GF-D8 (cell line): ENCODE measurements around the gene QKI.

Experiments used
- DNase-seq: peaks from one replicate; lab custom pipeline; 2025; lab: John Stamatoyannopoulos, UW

Gene QKI

GRCh38 chr6:163532526-163533078 lies 118.1 kb downstream of the QKI start:
- DNase-seq: no peak

GRCh38 chr6:163533443-163533842 lies 118.9 kb downstream of the QKI start:
- DNase-seq: no peak

DNA sequence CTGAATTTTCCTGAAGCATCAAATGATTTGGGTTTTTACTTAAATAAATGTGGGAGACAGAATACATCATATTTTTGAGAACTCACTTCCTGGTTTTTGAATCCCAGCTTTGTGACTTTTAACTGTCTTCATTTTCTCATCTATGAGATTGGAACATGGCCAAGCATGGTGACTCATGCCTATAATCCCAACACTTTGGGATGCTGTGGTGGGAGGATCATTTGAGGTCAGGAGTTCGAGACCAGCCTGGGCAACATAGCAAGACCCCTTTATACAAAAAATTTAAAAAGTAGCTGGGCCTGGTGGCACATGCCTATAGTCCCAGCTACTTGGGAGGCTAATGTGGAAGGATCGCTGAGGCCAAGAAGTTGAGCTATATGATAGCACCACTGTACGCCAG lies 122.3 kb downstream of the QKI start:
- no peak for DNase-seq

- DNase-seq: no peak
Observed at GRCh38 chr6:163538331-163538730, 123.8 kb downstream of the QKI start.

DNA sequence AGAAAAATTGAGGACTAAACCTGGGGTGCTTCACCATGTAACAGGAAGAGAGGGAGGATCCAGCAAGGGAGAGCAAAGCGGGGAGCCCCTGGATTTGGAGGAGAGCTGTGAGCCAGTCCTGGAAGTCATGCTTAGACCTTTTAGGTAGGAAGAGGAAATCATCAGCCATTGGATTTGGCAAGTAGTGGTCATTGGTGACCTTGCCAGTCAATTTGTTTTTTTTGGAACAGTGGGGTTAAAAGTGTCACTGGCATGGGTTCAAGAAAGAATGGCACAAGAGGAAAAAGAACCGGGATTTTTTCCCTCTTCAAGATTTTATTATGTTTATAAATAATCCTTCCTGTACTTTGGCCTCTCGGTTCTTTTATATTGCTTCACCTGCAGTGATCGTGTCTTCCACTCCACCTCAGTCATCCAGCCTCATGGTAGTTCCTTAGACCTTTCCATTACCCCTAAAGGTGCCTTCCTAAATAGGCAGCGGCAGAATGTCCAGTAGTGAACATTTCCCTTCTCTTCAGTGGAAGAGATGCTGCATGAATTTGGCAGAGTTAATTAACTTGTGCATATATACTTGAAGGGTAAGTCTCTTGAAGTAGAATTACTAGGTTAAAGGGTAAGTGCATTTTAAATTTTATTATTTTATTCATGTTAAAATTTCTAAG lies 124.7 kb downstream of the QKI start:
- no peak for DNase-seq

DNA sequence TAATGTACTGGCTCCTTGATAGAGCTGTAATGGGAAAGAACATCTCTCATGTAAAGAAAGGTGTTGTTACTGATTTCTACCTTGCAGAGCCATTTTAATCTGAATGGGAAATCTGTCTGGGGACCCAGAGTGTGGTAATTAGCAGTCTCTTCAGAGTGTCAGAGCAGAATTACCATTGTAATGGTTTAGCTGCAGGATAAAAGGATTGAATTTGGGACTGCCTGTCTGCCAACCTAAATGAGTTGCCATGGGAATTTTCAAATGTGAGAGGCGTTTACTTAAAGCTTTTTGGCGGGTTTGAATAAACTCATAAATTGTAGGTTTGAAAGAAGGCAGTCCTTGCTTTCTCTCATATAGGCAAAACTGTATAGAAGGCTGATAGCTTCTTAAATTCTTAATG lies 128.8 kb downstream of the QKI start:
- DNase-seq: no peak

DNA sequence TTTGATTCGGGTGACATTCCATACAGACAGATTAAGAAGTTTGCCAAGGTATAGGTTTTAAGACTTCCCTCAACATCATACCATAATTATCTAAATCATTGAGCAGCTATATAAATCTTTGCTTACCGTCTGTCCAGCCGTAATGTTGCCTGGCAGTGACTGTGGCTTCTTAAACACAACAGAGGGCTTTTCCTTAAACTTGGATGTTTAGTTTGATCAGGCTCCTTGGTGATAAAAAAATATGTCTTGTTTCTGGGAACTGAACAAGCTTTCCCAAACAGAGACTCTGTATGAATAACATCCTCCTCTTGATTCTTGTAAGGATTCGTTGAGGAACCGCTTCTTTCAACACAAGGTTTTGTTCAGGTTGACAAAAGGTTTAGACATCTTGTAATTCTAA lies 130.9 kb downstream of the QKI start:
- DNase-seq: no peak

DNA sequence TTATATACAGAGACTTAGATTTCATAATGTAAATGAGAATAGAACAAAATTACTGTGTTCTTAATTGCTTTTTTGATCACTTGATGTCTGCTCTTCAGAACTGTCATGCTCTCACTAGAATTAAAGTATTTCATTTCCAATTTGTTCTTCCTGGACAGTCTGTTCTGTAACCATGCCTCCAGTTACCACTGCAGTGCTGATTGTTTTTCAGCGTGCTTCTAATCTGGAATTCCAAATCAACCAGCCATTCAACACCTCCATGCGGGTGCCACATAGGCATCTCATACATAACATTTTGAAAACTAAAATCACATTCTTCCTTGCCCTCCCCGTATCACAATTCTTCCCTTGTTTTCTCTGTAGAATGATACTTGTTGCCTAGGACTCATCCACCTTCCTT lies 132.8 kb downstream of the QKI start:
- no peak for DNase-seq

- no peak for DNase-seq
Observed at GRCh38 chr6:163548624-163549023, 134.1 kb downstream of the QKI start.

DNA sequence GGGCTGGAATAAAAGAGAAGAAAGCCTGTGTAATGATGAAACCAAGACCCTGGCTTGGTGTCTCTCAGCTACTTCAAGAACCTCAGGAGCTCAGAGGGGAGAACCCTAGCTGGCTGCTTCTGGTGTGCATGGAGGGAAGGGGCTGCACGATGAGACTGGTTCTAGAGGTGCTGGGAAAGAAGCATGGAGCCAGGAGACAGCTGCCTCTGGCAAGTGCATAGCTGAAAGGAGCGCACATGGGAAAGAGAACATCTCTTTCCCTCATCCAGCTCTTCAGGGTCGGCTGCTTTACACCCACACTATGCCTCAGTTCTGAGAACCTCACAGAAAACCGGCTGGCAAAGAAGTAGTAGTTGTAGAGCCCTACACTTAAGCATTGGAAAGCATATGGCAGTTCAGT lies 139.5 kb downstream of the QKI start:
- no peak for DNase-seq

- DNase-seq: peak; percentile 29
Observed at GRCh38 chr6:163554663-163555062, 140.1 kb downstream of the QKI start.

DNA sequence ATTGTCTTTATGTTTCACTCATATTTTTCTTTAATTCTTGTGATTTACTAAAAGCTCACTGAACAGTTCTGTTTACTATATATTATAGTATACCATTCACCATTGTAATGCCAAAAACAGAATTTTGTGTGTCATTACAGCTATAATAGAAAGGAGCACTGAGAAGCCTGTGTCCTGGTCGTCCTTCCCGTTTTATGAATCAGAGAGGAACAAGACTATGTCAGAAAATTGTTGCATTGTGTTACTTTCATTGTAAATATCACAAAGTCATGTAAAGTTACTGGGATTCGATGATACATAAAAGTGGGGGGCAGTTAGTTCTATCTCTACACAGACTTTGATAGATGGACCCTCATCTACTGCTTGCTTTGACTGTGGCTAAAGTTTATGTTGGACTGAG lies 145.1 kb downstream of the QKI start:
- DNase-seq: no peak

GRCh38 chr6:163563318-163563717 lies 148.8 kb downstream of the QKI start:
- no peak for DNase-seq

GRCh38 chr6:163564534-163564933 lies 150.0 kb downstream of the QKI start:
- no peak for DNase-seq

GRCh38 chr6:163565140-163565539 lies 150.6 kb downstream of the QKI start:
- DNase-seq: no peak

DNA sequence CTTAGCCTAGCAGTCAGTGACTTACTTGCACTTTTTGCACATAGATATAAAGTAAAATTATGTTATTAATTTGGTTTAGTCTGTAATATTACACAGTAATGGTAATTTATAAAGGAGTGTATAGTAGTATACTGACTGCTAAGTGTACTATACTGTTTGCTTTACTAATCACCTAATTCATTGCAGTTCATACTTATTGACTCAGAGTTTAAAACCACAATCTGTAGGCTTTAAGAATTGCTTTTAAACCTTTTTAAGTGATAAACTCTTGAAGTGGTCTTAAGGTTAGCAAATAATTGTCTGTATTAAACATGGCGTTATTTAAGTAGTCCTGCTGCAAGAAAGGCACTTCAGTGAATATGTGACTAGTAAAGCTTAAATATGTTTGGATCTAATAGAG lies 151.5 kb downstream of the QKI start:
- DNase-seq: no peak

GRCh38 chr6:163568275-163568674 lies 153.8 kb downstream of the QKI start:
- DNase-seq: no peak

DNA sequence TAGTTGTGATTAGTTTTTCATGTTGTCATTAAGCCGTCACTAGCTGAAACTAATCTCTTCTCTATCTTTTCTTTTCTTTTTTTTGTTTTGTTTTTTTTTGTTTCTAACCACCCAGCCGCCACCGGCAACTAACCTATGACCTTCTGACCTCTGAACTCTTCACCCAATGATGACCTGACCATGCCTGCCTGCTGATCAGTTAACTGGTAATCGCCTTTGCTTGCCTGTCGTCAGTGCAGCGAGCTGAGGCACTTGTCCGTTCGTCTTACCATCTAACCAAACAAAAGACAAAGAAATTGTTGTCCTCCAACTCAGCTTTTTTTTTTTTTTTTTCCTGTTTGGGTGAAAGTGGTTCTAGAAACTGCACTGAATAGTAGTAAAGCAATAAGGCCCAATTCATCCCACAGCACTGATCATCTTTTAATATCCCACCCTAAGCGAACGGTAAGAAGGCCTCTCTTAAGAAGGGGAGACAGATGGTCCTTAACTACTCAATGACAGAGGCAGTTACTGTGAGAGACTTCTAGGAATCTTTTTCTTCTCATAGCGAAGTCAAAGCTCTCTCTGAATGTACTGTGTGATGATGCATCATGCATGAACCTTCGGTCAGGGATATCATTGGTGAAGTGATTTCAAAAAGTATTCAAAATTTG lies 156.2 kb downstream of the QKI start:
- DNase-seq: no peak

DNA sequence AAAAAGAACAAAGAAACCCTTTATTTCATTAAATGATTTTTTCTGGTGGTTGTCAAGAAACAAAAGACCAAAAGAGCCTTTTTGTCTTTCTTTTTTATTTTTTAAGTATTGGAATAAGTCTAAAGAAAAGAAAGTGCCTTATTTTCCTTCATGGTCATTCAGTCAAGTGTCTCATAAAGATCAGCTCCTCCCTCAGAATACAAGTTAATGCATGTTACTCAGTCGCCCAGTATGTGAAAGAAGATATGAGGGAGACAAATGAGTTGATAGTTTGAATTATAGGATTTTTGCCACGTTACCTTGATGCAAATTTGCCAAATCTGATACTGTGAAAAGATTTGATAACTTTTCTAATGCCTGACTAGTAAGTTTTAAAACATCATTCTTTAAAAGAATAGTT lies 157.2 kb downstream of the QKI start:
- DNase-seq: no peak

DNA sequence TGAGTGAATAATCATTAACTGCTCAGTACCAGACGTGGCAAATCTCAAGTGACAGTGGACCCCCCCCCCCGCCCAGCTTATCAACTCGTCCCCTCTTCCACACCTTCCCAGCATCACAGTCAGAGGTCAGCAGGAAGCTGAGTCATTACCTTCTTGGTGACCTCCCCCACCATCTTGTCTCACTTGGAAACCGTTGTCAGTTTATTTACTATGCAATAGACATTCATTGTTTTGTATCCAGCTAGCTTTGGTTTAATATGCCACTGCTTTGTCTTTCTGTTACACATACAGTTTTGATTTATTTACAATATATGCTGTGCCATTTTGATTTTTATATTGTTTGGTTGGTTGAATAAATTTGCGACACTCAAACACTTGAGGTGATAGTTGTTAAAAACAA lies 158.1 kb downstream of the QKI start:
- no peak for DNase-seq

GRCh38 chr6:163573503-163574179 lies 159.1 kb downstream of the QKI start:
- no peak for DNase-seq

DNA sequence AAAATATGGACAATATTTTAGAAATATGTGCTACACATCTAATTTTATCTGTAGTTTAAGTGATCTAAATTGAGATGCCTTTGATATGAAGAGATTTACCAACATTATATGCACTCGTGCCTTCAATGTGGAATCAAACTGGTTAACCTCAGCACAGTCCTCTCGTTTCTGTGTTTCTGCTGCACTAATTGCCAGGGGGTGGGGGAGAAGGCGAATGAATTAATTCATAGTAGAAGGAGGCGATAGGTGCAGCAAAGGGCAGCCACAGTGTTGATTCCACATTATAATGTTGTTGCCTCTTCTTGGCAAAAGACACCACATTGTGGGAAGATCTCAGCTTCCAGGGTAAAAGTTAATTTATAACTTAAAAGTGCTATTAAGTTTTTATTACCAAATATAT lies 161.6 kb downstream of the QKI start:
- no peak for DNase-seq

DNA sequence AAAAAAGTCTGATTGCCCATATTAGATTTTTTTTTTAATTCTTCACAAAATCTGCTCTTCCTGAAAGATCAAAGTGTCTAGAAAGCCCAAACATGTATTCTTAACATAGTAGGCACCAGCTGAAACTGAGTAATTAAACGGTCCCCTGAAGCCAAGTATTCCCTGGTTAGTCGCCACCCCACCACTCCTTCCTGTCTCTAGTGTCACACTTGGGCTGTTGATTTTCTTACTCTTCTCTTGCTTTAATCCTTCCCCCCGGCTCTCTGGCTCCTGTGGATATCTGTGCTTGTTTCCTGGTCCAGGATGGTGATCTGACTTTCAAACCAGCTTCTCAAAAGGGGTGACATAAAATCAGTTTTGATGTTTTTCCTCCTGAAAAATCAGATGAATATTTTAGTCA lies 162.9 kb downstream of the QKI start:
- no peak for DNase-seq
